ENCODE data around the gene VKORC1.
A peak's percentile ranks its signal among the peaks of the same experiment; 100 is the strongest.
"Not testable (repeated sequence)": the region's sequence is repeated elsewhere in the genome, so short reads cannot be mapped to it uniquely, and the experiment has no call there.

VKORC1 gene

DNA sequence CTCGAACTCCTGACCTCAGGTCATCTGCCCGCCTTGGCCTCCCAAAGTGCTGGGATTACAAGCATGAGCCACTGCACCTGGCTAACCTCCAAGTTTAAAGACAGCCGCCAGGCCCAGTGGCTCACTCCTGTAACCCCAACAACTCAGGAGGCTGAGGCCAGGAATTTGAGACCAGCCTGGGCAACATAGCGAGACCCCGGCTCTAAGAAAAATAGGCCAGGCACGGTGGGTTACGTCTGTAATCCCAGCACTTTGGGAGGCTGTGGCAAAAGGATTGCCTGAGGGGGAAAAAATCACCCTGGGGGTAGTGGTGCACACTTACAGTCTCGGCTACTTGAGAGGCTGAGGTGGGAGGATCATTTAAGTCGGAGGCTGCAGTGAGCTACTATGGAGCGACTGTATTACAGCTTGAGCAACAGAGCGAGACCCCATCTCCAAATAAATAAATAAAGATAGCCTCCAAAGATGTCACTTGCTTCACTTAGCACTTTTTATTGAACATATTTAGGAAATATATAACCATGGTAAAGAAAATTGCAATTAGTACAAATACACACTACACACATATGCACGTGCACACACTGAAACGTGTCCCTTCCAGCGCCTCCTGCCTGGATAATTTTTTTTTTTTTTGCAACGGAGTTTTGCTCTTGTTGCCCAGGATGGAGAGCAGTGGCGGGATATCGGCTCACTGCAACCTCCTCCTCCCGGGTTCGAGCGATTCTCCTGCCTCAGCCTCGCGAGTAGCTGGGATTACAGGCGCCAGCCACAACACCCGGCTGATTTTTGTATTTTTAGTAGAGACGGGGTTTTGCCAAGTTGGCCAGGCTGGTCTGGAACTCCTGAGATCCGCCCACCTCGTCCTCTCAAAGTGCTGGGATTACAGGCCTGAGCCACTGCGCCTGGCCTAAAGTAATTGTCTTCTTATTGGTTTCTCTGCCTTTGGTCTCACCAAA is 12.2 kb upstream of the VKORC1 start:
- no peak for DNase-seq

DNA sequence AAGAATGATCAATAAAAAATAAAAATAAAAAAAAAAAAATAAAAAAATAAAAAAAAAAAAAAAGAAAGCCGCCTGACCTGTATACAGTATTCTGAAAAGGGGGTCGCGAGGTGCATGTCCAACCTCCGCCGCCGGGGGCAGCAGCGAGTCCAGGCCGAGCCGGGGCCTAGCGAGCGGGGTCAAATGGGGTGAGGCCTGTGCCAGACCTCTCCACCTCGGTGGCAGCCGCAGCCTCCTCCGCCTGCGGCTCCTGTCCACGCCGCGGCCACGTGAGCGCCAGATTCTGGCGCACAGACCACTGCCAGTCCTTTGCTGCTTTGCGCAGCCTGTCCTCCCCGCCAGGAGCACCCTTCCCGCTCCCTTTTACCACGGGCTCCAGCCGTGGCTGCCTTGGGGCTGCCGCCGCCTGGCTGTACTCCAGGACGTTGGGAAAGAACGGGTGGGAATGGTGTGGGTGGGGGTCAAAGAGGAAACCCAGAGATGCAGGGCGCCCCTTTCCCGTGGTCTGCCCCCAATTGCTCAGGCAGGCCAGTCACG is 11.1 kb upstream of the VKORC1 start:
- DNase-seq: peak in 1 of 3 experiments; percentile 32

DNA sequence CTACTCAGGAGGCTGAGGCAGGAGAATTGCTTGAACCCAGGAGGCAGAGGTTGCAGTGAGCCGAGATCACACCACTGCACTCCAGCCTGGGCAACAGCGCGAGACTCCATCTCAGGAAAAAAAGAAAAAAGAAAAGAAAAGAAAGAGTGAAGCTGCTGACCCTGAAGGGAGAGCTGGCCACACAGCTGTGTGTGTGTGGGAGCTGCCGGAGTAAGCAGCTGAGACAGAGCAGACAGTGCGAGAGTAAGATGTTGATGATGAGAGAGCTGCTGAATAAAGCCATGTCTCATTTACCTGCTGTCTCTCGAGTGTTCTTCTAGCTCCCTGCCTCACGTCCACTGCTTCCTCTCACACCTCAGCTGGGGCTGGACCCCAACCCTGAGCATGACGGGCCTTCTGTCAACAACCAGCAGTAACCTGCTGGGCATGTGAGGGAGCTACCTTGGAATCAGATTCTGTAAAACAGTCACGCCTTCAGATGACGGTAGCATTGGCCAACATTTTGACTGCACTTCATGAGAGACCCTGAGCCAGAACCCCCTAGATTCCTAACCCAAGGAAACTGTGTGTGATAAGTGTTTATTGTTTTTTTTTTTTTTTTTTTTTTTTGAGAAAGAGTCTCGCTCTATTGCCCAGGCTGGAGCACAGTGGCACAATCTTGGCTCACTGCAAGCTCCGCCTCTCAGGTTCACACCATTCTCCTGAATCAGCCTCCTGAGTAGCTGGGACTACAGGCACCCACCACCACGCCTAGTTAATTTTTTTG is 6.5 kb upstream of the VKORC1 start:
- DNase-seq: not testable (repeated sequence)

DNA sequence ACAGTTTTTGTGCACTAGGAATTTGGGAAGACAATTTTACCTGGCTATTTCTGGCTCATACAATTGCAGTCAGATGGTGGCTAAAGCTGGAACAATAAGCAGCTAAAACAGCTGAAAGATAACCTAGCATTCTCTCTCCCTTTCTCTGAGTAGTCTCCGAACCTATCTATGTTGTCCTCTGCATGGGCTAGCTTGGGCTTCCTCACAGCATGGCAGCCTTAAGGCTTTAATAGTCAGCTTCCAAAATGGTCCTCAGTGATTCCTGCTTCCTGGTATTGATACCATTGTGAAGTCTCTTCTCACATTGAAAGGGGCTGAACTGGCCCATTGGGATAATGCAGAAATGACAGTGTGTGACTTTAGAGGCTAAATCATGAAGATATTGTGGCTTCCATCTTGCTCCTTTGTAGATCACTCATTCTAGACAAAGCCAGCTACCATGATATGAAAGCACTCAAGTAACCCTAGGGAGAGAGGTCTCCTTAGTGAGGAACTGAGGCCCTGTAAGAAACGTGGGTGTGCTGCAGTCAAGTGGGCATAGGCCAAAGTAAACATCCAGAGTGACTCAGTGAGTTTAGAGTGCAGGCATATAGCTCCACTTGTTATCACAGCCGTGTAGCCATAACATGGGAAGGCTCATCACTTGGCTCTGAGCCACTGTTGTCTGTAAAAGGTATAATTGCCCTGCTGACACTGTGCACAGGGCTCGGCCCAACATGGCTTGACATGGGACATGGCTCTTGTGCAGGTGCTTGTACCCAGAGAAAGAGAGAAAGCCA is 5.5 kb upstream of the VKORC1 start:
- DNase-seq: no peak

DNA sequence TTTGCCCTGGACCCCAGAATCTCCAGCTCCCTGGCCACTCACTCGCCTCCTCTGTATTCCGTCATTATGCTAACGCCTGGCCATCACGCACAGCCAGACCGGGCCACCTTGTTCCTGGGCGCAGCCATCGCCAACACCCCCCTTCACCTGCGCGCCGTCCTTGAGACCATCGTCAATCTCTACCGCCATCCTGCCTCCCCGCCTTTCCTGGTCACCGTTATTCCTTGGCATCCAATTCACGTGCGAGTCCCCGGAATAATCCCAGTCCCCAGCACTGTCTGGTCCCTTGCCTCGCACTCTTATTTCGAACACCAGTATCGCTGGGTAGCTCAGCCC is 541 bp downstream of the VKORC1 start:
- DNase-seq: peak in 2 of 3 experiments; percentile 47 to 75

DNA sequence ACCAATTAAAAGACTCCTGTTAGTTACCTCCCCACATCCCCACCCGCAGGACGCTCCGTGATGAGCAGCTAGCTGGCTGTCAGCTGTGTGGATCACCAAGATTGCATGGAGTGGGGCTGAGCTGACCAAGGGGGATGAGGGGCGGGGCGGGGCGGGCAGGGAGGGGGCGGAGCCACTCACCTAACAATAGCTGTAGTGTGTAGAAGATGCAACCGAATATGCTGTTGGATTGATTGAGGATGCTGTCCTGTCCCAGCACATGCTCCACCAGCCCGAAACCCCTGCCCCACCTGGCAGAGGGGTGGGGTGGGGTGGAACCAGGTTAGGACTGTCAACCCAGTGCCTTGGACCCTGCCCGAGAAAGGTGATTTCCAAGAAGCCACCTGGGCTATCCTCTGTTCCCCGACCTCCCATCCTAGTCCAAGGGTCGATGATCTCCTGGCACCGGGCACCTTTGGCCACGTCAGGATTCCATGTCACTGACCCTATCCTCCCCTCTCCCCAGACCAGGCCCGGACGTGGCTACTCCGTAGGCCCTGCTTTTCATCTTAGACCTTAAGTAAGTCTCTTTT is 1.4 kb downstream of the VKORC1 start:
- DNase-seq: peak; percentile 2 to 56 (median 51)

DNA sequence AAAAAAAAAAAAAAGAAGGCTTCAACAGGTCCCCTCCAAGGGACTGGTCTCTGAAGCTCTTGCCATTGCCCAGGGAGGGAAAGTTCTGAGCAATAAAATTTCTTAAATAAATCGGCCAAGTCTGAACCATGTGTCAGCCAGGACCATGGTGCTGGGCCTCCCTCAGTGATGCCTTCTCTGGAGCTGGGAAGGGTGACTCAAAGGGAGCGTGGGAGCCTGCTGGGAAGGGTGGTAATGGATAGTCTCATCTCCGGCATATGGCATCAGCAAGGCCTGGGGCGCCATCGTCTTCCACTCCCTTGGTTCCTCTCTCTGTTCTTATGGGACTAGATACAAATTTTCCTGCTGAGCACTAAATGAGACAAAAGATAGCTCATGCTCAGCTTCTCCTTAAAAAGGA is 2.3 kb downstream of the VKORC1 start:
- DNase-seq: no peak

DNA sequence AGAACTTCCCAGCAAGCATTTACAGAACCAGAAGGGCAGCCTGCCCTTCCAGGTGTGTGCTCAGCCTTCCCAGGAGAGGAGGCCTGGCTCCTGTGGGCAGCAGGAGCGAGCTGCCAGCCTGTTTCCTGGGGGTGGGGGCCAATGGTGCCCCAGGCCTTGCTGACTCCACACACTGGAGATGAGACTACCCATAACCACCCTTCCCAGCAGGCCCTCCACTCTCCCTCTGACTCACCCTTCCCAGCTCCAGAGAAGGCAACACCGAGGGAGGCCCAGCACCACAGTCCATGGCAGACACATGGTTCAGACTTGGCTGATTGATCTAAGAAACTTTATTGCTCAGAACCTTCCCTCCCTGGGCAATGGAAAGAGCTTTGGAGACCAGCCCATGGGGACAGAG is 4.1 kb downstream of the VKORC1 start:
- no peak for DNase-seq

DNA sequence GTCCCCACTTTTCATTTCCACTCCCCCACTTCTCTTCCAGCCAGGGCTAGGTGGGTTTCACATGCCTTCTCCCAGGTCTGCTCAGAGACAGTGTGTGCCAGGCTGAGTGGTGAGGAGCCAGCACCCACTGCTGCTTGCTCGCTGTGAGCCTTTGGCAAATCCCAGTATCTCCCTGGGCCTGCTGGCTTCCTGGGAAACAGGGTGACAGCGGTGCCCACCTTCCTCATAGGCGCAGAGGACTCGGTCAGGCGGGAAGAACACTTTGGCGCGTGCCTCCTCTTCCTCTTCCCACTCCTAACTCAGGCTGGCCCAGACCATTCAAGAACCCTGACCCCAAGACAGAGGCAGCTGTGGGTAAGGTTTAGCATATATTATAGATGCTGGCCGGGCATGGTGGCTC is 5.4 kb downstream of the VKORC1 start:
- DNase-seq: no peak

DNA sequence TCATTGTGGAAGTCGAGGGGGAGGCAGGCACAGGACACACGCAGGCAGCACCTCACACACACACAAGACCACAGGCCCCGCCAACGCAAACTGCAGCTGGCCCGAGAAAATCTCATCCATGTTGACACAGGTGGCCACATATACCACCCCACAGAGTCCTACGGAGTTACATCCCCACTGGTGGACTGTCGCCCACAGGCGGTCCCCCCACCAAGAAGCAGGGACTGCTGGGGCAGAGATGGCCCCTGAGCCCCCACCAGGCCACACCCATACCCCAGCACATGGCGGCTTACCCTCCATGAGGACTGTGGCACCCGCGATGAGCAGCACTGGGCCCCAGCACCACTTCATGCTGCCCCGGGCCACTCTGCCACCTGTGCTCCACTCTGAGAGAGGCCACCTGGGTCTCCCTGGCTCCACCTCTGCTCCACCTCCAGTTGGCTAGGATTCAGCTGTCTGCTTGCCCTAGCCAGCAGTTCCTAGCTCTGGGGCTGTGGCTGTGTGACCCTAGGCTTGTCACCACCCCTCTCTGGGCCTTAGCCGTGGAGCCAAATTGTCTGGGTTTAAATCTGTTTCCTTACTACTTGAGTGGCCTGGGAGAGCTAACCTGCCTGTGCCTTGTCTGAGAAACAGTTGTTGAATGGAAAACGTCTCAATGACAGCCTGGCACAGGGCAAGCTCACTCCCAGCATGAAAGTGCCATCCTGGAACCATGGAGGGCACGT is 6.0 kb downstream of the VKORC1 start, which contains the start of gene PRSS53:
Gene PRSS53, minus strand, starts transcription at position 485 of the 725 bp plus-strand sequence. Its CDS starts 134 bp downstream, at position 351.
- DNase-seq: peak in 1 of 3 experiments; percentile 11

DNA sequence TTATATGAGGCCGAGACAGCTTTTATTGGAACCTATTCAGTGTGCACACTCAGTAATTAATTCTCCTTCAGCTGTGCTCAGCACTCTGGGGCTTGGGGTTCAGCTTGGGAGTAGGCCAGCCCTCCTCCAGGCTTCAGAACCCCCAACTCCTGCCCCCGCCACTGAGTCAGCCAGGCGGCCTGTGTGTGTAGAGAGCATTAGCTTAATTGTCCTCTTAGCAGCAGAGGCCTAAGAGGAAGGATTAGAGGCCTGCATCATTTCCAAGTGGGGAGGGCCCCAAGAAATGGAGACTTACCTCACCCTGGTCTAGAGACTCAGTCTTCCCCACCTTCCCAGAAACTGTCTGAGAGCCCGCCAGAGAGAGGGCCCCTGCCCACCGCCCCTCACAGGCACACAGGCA is 6.6 kb downstream of the VKORC1 start:
- no peak for DNase-seq

DNA sequence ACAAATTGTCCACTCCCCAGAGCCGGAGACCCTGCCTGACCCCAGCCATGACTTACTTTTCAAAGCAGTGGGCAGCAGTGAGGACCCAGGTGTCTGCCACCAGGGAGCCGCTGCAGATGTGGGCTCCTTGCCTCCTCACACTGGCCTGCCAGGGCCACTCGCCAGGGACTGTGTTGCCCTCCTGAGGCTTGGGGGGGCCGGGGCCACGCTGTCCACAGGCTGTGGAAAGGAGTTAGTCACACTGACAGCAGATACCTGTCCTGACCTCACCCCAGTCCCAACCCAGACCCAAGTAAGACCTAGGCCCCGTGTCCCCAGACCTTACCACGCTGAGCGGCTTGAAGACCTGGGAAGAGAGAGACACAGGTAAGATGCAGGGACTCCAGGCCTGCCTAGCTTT is 7.1 kb downstream of the VKORC1 start:
- no peak for DNase-seq

DNA sequence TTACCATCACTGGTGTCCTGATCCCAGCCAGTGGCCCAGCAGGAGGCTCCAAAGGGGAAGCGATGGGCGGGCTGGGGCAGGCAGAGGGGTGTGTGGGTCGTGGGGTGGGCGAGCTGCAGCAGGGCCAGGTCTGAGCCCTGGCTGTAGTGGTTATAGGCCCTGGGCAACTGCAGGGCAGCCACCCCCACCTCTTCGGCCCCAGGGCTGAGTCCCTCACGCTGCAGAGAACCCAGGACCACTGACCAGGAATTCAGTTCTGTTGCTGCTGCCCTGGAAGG is 8.0 kb downstream of the VKORC1 start:
- no peak for DNase-seq

DNA sequence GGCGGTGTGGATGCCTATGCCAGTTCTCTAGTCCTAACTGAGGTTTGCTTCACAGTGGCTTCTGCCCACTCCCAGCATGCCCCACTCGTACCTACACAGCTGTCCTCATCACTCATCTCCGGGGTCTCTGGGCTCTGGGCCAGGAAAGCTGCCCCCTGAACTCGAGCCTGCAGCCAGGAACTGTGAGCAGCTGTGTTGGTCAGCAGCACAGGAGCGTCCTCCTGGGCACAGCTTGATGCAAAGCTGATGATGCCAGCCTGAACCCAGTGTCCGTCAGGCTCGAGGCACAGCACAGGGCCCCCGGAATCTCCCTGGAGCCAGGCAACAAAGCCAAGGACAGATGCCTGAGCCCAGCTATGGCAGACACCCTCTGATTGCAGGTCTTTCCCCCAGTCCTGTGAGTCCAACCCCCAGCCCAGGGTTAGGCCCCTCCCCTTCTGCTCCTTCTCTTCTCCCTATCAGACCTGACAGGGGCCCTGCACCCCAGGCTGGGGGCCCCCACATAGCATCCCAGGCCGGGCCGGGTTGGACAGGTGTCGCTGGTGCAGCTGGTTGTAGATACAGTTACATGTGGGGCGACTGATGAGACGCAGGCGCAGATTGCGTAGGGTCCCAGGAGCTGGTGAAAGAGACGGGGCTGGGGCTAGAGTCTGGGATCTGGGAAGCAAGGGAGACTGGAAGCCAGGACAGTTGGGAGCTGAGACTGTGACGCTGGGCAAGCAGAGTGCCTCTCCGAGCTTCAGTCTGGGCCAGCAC is 8.5 kb downstream of the VKORC1 start:
- no peak for DNase-seq

DNA sequence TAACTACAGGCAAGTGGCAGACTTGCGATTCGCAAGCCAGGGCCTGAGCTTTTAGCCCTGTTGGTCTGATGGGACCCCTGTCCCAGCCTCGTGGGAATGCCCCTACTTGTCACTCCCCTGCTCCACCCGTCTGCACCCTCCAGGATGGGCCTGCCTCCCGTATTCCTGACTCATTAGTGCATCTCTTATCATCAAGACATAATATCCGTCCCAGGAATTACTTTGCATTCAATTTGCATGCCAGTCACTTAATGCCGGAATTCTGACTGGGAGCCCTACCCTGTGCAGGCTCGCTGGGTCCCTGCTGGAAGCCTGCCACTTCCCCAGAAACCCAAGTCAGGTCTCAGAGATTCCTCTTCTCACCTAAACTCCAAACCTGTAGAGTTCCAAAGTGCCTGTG is 9.2 kb downstream of the VKORC1 start:
- no peak for DNase-seq

DNA sequence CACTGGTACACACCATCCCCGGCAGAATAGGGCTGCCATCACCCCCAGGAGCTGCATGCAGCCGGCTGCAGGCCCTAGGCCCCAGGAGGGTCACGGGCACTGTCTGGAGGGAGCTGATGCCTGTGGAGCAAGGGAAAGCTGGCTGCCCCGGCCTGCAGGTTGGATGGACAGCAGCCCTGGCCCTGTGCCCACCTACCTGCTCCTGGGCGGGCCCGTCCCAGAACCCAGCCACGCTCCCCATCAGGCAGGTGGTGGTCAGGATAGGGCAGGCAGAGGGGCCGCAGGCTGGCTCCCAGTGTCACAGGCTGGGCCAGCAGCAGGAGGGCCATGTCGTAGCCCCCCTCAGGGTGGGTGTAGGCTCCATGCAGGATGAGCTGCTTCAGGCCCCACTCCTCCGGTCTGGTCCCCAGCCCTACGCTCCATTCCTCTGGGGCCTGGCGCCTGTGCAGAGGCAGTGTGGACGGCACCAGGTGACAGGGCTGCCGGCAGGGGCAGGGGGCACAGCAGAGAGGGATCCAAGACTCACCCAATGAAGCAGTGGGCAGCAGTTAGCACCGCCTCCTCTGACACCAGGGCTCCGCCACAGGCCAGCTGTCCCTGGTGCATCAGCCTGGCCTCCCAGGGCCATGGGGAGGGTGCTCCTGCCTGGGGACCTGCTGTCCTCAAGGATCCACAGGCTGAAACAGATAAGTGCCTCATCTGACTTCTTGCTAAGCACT is 9.9 kb downstream of the VKORC1 start:
- DNase-seq: no peak

DNA sequence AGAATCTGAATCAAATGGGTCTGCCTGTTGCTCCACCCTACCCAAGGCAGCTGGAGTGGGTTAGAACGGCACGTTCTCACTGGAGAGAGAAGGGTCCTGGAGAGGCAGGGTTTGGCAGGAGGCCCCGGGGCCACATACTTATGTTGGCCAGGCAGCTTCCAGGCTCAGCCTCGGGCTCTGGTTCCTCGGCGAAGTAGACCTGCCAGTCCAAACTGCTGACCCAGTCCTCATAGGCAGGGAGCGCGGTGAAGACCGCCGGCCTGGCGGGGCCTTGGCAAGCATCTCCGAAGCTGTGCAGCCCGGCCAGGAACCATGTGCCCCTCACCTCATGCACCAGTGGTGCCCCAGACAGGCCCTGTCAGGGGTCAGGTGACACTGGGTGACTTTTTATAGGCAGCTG is 10.6 kb downstream of the VKORC1 start:
- DNase-seq: no peak

DNA sequence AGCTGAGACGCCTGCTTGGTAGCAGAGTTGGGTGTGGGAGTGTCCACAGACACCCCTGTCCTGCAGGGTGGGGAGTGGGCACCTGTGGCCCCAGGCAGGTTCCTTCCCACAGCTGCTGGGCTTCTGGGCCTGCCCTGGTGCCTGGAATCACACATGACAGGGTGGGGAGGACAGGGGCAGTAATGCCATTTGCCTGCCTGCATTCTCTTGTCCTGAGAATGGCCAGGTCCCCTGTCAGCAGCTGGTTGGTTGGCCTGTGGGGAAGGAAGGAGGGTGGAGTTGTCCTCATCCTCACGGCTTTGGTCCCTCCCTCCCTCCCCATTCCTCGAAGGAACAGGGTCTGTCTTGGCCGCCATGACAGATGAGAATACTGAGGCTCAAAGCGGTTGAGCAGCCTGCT is 11.0 kb downstream of the VKORC1 start:
- DNase-seq: no peak

DNA sequence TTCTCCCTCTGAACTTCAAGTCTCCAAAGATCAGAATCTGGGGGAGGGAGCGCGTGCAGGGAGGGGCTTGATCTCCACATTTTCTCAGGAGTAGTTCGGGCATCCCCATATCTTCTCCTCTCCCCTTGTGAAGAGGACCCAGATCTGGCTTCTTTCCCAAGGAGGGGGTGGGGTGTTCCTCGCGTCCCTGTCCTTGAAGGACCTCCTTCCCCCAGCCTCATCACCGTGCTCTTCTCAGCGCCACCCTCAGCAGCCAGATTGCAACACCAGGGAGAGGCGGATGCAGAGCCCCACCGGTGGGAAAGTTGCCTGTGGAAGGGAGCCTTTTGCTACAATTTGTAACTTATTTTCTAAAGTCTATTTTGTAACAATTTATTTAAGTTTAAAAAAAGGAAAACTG is 11.5 kb downstream of the VKORC1 start:
- DNase-seq: no peak

DNA sequence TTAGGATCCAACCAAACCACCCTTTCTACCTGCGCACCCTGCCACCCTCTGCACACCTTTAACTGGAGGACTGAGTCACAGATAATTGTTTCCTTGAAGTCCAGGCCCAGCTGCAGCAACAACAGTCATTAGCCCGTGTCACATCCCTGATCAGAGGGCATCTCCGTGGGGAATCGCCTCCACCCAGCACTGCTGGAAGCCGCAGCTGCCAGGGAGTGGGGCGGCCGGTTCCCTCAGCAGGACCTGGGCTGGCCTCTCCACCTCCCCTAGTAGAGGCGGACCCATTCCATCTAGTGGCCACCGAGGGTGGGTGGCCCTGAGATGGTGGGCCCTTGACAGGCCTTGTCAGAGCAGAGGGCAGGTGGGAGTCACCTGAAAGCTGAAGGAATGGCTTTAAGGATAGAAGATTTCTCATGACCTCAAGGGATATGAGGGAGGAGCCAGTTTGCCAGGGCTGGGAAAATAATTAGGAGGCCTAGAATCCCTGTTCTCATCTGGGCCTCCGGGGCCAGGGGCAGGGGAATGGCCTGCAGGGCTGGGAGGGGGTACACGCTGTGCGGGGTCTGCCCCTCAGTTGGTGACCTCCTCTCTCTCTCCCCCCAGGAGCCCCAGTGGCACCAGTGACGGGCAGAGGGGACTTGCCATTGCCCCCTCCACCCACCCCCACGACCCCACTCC is 12.1 kb downstream of the VKORC1 start:
- peak in 1 of 3 experiments; percentile 21 for DNase-seq
